Superior temporal gyrus (tissue), 1 donor: ENCODE results near the gene DROSHA.
A peak's percentile ranks its signal among the peaks of the same experiment; 100 is the strongest.

Experiments used
- DNase-seq: peaks from one replicate; pipeline ENCODE4 v3.0.0-alpha.2; 2016; ENCODE audit errors: extremely low spot score

Gene DROSHA

GRCh38 chr5:31530541-31531265 is 1.2 kb downstream of the DROSHA start:
- DNase-seq = no peak

DNA sequence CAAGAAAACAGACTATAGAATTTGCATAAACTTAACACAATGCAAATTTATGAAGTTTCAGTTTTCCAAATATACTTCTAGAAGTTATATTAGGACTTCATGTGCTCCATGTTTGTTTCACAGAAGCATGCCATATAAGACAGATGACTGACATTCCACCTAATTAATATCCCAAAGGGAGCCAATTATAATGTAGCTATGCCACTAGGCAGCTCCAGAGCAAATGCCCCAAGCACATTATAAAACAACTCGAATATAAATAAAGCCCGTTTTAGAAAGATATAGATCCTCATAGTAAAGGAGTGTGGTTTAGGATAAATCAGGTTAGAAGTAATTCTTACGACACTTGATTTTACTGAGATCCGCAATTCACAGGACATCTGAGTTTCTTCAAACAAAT is 8.9 kb downstream of the DROSHA start:
- no peak for DNase-seq

- no peak for DNase-seq
These were observed 15.1 kb downstream of the DROSHA start for GRCh38 chr5:31516802-31517201.

GRCh38 chr5:31511305-31511704 is 20.6 kb downstream of the DROSHA start:
- no peak for DNase-seq

DNA sequence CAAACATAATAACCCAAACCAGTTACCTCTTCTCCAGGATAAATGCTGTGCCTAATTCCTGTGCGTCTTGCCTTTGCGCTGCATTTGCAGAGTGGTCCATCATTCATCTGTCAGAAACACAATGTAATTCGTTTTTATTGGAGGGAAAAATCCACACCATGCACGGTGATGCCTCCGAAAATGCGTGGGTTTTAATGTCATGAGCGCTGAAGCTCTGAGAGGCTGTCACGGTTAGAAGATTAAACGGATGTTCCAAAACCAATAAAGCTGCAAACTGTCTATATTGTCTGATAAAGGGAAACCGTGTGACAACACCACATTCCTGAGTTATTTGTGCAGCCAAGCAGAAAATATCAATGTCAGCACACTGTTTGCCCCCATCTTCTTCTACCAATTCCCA is 27.4 kb downstream of the DROSHA start:
- no peak for DNase-seq

DNA sequence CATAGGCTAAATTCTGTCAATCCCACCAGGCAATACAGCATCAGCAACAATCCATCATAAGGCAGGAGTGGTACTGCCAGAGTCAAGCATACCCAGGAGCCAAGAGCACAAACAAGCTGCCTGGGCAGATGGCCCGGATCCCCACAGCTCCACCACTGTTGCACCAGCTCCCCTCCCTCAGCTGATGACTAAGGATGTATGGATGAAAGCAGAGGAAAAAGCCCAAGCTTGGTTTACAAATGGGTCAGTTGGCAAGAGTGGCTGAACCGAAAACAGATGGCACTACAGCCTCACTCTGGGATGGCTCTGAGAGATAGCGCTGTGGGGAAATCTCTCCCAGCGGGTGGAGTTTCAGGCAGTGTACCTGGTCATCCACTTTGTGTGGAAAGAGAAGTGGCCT is 29.4 kb downstream of the DROSHA start:
- DNase-seq = peak; percentile 45

GRCh38 chr5:31500256-31500655 is 31.6 kb downstream of the DROSHA start:
- DNase-seq = no peak

DNA sequence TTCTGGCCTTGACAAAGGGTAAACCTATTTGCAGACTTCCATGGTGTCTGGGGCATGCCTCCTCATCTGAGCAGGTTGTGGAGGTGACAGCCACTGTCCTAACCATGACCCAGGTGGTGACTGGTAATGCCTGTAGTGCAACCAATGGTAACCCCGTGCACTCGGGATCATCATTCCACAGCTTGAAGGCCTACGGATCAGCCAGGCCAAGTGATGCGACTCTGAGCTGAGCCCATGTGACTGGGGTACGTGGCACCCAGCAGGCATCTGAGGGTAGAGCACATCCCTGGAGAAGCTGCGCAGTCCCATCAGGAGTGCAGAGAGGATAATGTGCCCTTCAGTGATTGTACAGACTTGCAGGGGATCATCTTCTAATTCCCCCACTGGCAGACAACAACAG is 35.0 kb downstream of the DROSHA start:
- DNase-seq = no peak

GRCh38 chr5:31496301-31496700 is 35.6 kb downstream of the DROSHA start:
- no peak for DNase-seq

DNA sequence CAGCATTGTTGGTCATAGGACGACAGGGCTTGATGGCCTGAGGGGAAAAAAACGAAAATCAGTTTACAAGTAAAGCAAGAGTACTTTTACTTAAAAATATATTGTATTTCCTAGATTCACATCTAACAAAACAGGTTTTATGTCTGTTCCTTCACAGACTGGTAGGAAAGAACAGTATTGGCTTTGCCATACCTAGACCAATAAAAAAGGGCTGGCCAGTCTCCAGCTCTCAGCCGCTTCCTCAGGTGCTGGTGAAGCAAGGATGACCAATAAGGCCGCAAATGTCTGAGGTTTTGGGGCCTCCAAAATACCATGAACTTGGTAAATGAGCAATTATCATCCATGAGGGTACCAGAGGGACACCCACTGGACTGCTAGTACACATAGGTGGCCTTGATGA is 36.6 kb downstream of the DROSHA start:
- no peak for DNase-seq

DNA sequence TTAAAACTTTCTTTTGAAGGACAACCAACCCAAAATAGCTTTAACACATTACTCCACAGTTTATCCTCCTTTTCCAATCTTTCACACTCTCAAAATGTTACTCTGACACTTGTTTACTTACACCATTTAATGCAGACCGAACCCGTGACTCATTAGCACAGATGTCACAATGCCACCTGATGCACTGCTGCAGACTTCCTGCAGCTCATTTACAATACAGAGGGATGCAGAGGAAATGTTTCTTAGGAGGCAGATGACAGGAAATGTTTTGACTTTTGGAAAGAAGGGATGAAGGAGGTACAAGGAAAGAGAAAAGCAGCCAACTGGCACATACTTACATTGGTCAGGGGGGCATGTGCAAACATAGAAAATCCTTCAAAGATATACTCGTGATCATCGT is 39.0 kb downstream of the DROSHA start:
- peak; percentile 40 for DNase-seq

DNA sequence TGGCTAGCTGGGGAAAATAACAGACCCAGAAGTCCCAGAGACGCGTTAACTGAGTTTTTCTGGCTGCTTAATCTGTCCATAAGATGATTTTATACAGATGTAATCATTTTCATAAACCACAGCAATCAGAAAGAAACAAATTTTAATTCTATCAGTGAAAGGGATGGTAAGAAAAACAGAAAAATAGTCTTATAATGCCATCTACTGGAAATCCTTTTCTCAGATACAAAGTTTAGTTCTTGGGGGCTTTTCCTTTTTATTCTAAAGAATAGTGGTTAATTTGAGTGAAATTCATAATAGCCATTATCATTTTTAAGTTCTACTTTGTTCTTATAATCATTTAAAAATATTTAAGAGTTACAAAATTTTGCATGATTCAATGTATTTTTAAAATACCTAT is 44.4 kb downstream of the DROSHA start:
- DNase-seq = no peak

DNA sequence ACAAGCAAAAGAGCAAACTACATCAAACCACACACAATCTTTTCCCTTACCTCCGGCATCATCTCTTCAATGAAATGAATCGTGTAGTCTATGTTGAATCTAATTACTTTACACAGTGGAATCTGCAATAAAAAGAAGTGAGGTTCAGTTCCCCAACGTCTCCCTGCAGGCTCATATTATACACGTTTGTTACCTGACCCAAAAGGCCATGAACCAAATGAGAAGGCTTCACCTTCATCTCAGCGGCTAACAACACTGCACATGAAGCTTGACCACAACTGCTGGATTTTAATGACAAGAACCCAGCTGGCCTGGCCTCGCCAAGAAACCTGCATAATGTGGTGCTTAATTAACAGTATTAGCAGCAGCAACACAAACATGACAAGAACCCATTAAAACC is 45.5 kb downstream of the DROSHA start:
- no peak for DNase-seq

- DNase-seq = no peak
These were observed 46.3 kb downstream of the DROSHA start for GRCh38 chr5:31485376-31486207.

DNA sequence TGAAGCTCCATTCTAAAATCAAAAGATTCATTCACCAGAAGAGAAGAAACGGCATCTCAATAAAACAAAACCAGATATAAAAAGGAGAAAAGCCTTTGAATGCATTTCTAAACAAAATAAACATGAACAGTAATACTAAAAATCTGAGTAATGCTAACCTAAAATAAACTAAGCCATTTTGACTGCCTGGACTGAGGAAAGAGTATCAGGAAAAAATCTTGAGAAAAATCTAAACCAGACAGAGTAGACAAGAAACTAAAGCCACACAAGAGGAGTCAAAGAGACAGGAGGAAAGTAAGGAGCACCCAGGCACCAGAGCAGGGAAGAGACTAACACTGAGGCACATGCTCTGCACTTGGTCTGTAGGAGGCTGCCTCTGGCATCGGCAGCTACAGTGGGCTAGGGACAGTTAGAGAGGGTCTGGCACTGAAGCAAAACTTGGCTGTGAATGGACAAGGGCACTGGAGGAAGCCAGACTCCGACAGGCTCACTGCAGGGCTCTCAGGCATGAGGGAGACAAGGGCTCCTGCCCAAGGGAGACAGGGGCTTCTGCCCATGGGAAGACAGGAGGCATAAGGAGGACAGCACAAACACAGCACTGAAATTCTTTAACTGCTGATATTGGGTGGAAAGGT is 50.2 kb downstream of the DROSHA start:
- DNase-seq = no peak

- DNase-seq = no peak
These were observed 52.2 kb downstream of the DROSHA start for GRCh38 chr5:31479706-31480105.

DNA sequence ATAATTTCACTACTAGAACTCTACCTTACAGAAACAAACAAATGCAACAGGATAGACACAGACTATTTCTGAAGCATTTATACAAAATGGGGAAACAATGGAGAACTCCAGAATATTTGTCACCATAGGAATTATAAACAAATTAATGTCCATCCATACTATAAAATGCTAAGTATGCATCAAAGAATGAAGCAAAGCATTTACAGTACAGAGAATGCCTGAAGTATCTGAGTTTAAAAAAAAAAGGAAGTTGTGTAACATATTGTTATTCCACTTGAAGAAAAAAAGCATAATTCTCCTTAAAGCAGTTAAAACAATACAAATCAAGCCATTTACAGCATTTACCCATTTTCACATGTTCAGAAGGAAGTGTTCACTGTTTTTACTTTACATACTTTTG is 53.0 kb downstream of the DROSHA start:
- no peak for DNase-seq

DNA sequence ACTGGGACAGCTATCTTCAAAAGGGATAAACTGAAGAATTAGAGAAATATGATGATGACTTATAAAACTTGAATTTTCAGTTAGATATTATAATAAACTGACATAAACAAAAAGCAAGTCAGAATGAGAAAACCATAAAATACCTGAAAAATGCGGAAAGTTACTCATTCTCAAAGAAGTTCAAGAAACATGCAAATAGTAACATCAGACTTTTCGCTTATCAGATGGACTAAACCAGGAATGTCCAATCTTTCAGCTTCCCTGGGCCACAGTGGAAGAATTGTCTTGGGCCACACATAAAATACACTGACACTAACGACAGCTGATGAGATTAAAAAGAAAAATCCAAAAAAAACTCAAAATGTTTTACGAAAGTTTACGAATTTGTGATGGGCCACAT is 53.9 kb downstream of the DROSHA start:
- no peak for DNase-seq

DNA sequence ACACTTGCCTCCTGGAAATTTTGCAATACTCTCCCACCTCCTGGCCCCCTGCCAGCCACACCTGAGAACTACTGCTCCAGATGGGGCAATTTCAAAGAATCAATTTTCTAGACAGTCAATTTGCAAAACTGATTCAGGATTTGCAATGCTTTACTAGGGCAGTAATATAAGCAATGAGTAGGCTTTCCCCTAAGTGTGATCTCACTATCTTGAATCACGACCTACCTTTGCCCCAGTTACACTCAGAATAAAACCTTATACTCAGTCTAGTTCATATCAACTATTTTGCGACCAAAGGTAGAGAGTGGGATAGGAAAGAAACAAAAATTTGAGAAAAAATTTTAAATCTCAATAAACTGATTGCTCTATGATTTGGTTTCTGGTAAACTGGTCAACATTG is 54.4 kb downstream of the DROSHA start:
- no peak for DNase-seq

DNA sequence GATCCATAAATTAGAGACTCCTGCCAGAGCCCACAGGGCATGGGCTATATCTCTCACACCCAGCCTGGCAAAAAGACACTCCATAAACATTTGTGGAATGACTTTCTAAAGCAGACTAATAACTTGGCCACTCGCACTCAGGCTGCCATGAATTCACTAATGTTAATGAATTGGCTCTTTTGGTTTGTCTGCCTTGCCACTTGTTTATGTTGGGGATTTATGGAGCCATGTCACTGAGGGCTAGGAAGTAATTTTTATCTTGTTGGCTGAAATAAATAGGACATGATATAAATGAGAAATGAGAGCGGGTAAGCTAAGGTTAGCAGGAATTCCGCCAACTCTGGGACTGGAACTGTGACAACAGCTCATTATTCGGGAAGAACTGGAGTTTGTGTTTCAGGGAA is 55.2 kb downstream of the DROSHA start:
- DNase-seq = peak; percentile 61

- no peak for DNase-seq
These were observed 60.0 kb downstream of the DROSHA start for GRCh38 chr5:31471916-31472315.

DNA sequence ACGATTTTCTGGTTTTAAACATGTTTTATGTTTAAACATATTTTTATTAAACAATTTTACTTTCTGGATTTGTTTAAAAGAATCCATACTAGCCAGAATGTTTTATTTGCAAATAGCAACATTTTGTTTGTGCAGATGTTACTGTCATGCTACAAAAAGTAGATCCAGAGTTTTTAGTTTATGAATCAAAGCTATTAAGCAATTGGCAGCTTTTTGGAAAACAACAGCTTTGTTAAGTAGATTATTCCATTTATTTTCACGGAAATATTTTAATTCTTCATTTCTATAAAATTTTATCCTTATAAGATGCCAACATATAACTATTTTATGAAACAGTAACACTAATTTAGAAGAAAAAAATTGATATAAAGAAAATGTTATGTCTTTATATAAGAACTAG is 60.9 kb downstream of the DROSHA start:
- DNase-seq = no peak

DNA sequence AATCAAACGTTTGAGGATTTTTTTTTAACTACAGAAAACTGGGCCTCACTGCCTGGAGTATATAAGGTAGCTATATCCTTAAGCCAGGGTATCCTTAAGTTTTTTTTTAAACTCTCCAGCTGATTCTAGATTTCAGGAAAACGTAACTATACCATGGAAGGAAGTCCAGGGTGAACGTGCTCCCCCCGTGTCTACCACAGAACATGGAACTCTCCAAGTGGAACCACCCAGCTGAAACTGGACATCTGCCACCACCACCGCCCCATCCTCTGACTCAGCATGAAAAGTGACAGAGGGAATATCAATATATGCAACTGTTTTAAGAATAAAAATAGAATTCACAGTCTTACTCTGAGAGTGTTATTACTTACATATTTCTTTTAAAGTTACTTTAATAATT is 61.3 kb downstream of the DROSHA start:
- no peak for DNase-seq
